GM12878 (cell line): ENCODE data around the gene TRMT44. TPM values are rescaled to one million over a fixed set of nuclear protein-coding genes. Genes with fewer than 3 reads are reported as not detected.

Experiments used
- ATAC-seq: fragments of 200-7000 bp; cut with Tn5 transposase; 3 replicates; pipeline ENCODE4 v1.9.1; 2020; ENCODE audit warnings: mild to moderate bottlenecking, moderate library complexity
- BruUV-seq: library from RNA; stranded (reverse); fragments of 400-500 nt; replicated peaks from 2 replicates; lab custom pipeline; 2021; lab: Mats Ljungman, UMichigan
- CTCF ChIA-PET: fragments of 300-600 bp; sonication (Branson Sonifier 250); formaldehyde crosslinking; extraction: SDS; loops from one replicate; lab custom pipeline; 2021; ENCODE audit warnings: inconsistent platforms; lab: Yijun Ruan, JAX
- POLR2A ChIA-PET: fragments of 350-600 bp; formaldehyde crosslinking; extraction: SDS; loops from one replicate; lab custom pipeline; 2021; ENCODE audit warnings: inconsistent platforms; lab: Charles Lee
- RAD21 ChIA-PET: fragments of 300-600 bp; sonication (Branson Sonifier 250); formaldehyde crosslinking; loops from one replicate; lab custom pipeline; 2023; ENCODE audit warnings: antibody characterized with exemption; ENCODE audit not compliant: unreplicated experiment; lab: Charles Lee
- SMC1A ChIA-PET: fragments of 300-600 bp; sonication (Branson Sonifier 250); formaldehyde crosslinking; loops from one replicate; lab custom pipeline; 2023; ENCODE audit not compliant: unreplicated experiment, uncharacterized antibody; lab: Charles Lee
- DNase-seq: peaks from one replicate; pipeline ENCODE4 v3.0.0-alpha.2; 2011; ENCODE audit warnings: low read depth, low spot score
- FAIRE-seq: peaks from 3 replicates; lab custom pipeline; 2011; peaks lifted over from hg19 to GRCh38; lab: Jason Lieb, UNC
- H2AFZ ChIP-seq: 2 replicates; pipeline ENCODE4 v1.6.0; 2011; ENCODE audit warnings: low read depth, low read length, control low read depth; ENCODE audit not compliant: control insufficient read depth
- H3K27ac ChIP-seq: 2 replicates; pipeline ENCODE4 v1.5.1; 2011; ENCODE audit warnings: control low read depth; ENCODE audit not compliant: control insufficient read depth, insufficient read depth
- H3K27me3 ChIP-seq, 2 experiments: replicated peaks in 1 of 2; 2 replicates each; pipeline versions ENCODE4 v1.6.0 to v1.6.1; 2011; ENCODE audit warnings: low read length in 1 of 2; ENCODE audit not compliant: control insufficient read depth in 2 of 2, insufficient read depth in 2 of 2
- H3K36me3 ChIP-seq, 2 experiments: 2 replicates each; pipeline ENCODE4 v1.5.1; 2011; ENCODE audit warnings: low read length in 1 of 2; ENCODE audit not compliant: control insufficient read depth in 2 of 2, insufficient read depth in 2 of 2
- H3K4me1 ChIP-seq: 2 replicates; pipeline ENCODE4 v1.6.1; 2011; ENCODE audit warnings: mild to moderate bottlenecking, low read length, moderate library complexity, mixed read lengths; ENCODE audit not compliant: control insufficient read depth, insufficient read depth
- H3K4me2 ChIP-seq: 2 replicates; pipeline ENCODE4 v1.6.0; 2011; ENCODE audit warnings: control low read depth; ENCODE audit not compliant: control insufficient read depth, insufficient read depth
- H3K4me3 ChIP-seq: fragments of 200-600 bp; sonication (generic); 2 replicates; pipeline ENCODE4 v1.5.1; 2016
- H3K79me2 ChIP-seq: 2 replicates; pipeline ENCODE4 v1.6.0; 2011; ENCODE audit warnings: low read length; ENCODE audit not compliant: control insufficient read depth, insufficient read depth
- H3K9ac ChIP-seq: 2 replicates; pipeline ENCODE4 v1.8.0; 2011; ENCODE audit warnings: low read length, control low read depth, mixed read lengths; ENCODE audit not compliant: control insufficient read depth, insufficient read depth
- H3K9me3 ChIP-seq: replicated peaks from 3 replicates; pipeline ENCODE4 v1.5.1; 2011; ENCODE audit warnings: mild to moderate bottlenecking, low read length; ENCODE audit not compliant: control insufficient read depth, insufficient read depth
- H4K20me1 ChIP-seq: 2 replicates; pipeline ENCODE4 v1.6.0; 2011; ENCODE audit not compliant: control insufficient read depth, insufficient read depth
- BACH1 ChIP-seq: fragments of 450-650 bp; IDR thresholded peaks from 2 replicates; pipeline ENCODE4 v1.6.1; 2017; ENCODE audit warnings: mild to moderate bottlenecking, borderline replicate concordance
- BRCA1 ChIP-seq: IDR thresholded peaks from 2 replicates; pipeline ENCODE4 v1.6.1; 2011; ENCODE audit warnings: low read depth, low read length, improper control_type of control experiment
- EP300 ChIP-seq, 2 experiments: fragments of 150-350 bp in 1 of 2; IDR thresholded peaks; 2 replicates each; pipeline ENCODE4 v1.6.1; 2011 to 2012; ENCODE audit warnings: low read depth in 2 of 2, low read length in 2 of 2, borderline replicate concordance in 1 of 2, improper control_type of control experiment in 1 of 2, inconsistent platforms in 1 of 2; ENCODE audit not compliant: control insufficient read depth in 1 of 2
- EZH2 ChIP-seq: IDR thresholded peaks from 2 replicates; pipeline ENCODE4 v1.6.1; 2012; ENCODE audit warnings: low read depth, mild to moderate bottlenecking, control low read depth, inconsistent platforms, low read length, borderline replicate concordance; ENCODE audit not compliant: control insufficient read depth
- FOS ChIP-seq: IDR thresholded peaks from 3 replicates; pipeline ENCODE4 v1.6.1; 2011; ENCODE audit warnings: borderline replicate concordance; ENCODE audit not compliant: insufficient read length; ENCODE audit errors: extremely low read depth
- KLF5 ChIP-seq: fragments of 450-650 bp; IDR thresholded peaks from 2 replicates; pipeline ENCODE4 v1.6.1; 2014; ENCODE audit warnings: mild to moderate bottlenecking; ENCODE audit not compliant: partially characterized antibody
- NFXL1 ChIP-seq: fragments of 450-650 bp; IDR thresholded peaks from 2 replicates; pipeline ENCODE4 v1.6.1; 2017; ENCODE audit warnings: antibody characterized with exemption, mild to moderate bottlenecking, borderline replicate concordance
- NKRF ChIP-seq: fragments of 450-650 bp; conservative IDR thresholded peaks from 2 replicates; pipeline ENCODE4 v1.6.1; 2017; ENCODE audit warnings: mild to moderate bottlenecking, moderate library complexity
- PAX5 ChIP-seq: IDR thresholded peaks from 2 replicates; pipeline ENCODE4 v1.6.1; 2011; ENCODE audit warnings: low read depth, low read length, borderline replicate concordance
- POLR2AphosphoS2 ChIP-seq: IDR thresholded peaks from 2 replicates; pipeline ENCODE4 v1.6.1; 2011; ENCODE audit warnings: low read depth, mild to moderate bottlenecking, low read length, improper control_type of control experiment, moderate library complexity
- POLR2AphosphoS5 ChIP-seq: IDR thresholded peaks from 2 replicates; pipeline ENCODE4 v1.6.1; 2011; ENCODE audit warnings: mild to moderate bottlenecking, low read length, inconsistent platforms
- RAD21 ChIP-seq: IDR thresholded peaks from 2 replicates; pipeline ENCODE4 v1.6.1; 2011; ENCODE audit warnings: mild to moderate bottlenecking, low read depth, low read length, moderate library complexity; ENCODE audit not compliant: insufficient read depth
- RCOR1 ChIP-seq: conservative IDR thresholded peaks from 2 replicates; pipeline ENCODE4 v1.6.1; 2012; ENCODE audit warnings: low read depth, low read length, improper control_type of control experiment
- SREBF1 ChIP-seq: IDR thresholded peaks from 2 replicates; pipeline ENCODE4 v1.6.1; 2012; ENCODE audit warnings: mild to moderate bottlenecking, low read length
- SUZ12 ChIP-seq: fragments of 200-600 bp; sonication (generic); IDR thresholded peaks from one replicate; pipeline ENCODE4 v1.6.1; 2018; ENCODE audit warnings: antibody characterized with exemption, mild to moderate bottlenecking; ENCODE audit not compliant: unreplicated experiment
- WGBS: methylation state at CpG from one replicate; pipeline ENCODE4 v1.1.6; 2016; ENCODE audit warnings: low lambda C conversion rate; ENCODE audit not compliant: insufficient replicate concordance, insufficient coverage; ENCODE audit errors: missing lambda C conversion rate; 5-methylcytosine and 5-hydroxymethylcytosine counted together
- in situ Hi-C: fragments of 300-500 bp; cut with MboI; formaldehyde crosslinking; loops from 9 replicates; pipeline ENCODE4 v1.14.3; 2018; ENCODE audit warnings: mixed read lengths
- intact Hi-C: fragments of 100-400 bp; cut with micrococcal nuclease; formaldehyde crosslinking; loops from one replicate; pipeline ENCODE4 v1.14.2; 2022; ENCODE audit not compliant: unreplicated experiment
- polyA plus RNA-seq, 11 experiments: library from polyadenylated mRNA; depleted of rRNA in 4 of 11; unstranded in 6 of 11; stranded (reverse) in 5 of 11; fragments of >200 nt; fragmentation: Nextera tagmentation in 4 of 11; fragmentation: Illumina TruSeq in 1 of 11; extraction: Ambion mirVana in 4 of 11; extraction: Trizol in 1 of 11; gene quantifications; 1 replicate in 1 of 11; 2 replicates in 10 of 11; pipeline versions ENCODE4 v1.2.1 to v1.2.3, GENCODE V29; 2011 to 2016; ENCODE audit warnings: inconsistent platforms in 2 of 11, missing spikeins in 2 of 11, low read depth in 1 of 11
- total RNA-seq, 4 experiments: library from RNA; depleted of rRNA in 3 of 4; stranded (reverse); fragments of >200 nt in 3 of 4; fragmentation: Illumina TruSeq in 1 of 4; extraction: Trizol in 1 of 4; gene quantifications; 2 replicates each; pipeline versions ENCODE4 v1.2.1 to v1.2.3, GENCODE V29; 2013 to 2021
- TF ChIP-seq, protein P1 (sequence below): fragments of 450-650 bp; IDR thresholded peaks from 2 replicates; pipeline ENCODE4 v1.6.1; 2016; ENCODE audit warnings: mild to moderate bottlenecking, moderate library complexity, borderline replicate concordance

Gene TRMT44
- total and polyA plus RNA-seq, 10 of the 15 experiments (the other 5 are each of a cell fraction or from before 2014, with no cell fraction given) = 1.3 to 18.5 (median 10.1) TPM

- TF ChIP-seq RAD21 = no peak
- TF ChIP-seq KLF5 = no peak
- TF ChIP-seq EZH2 = no peak
- TF ChIP-seq RCOR1 = no peak
- TF ChIP-seq, all 136 proteins: peak for 0
Observed at GRCh38 chr4:8472158-8472688, 31.6 kb downstream of the TRMT44 start (continued).

DNA sequence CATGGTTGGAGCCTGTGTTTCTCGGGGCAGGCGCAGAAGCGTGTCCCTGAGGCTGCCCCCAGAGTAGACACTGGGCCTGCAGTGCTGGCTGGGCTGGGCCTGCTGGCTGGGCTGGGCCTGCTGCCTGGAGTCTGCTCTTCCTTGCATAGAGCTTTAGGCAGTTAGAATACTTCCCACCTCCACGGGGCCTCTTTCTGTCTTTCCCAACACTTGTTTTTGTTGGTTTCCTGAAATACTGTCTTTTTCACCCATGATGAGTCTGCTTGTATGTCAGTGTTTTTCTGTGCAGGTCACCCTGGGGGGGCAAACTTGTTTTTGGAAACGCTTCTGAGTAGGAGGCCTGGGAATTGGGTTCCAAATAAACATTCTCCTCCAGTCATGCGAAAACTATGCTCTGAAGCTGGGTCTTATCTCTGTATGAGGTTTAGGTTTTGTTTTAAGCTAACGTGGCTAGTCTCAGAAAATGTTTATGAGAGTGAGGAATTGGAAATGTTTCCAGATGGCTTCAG, 32.2 kb downstream of the TRMT44 start:
- in situ Hi-C loops (no loop called here), intact Hi-C loops (no loop called here)
- H3K27ac ChIP-seq = no peak overlapping the region
- no peaks in the 10 kb centered on the region for H3K79me2 ChIP-seq
- BruUV-seq = no TSS peak
- ATAC-seq = no peak
- 90% methylated on average over 7 of the region's 7 CpGs for WGBS
- H3K9ac ChIP-seq = no peak overlapping the region
- no peak overlapping the region for H3K4me2 ChIP-seq
- H4K20me1 ChIP-seq = no peaks in the 10 kb centered on the region
- no peaks in the 10 kb centered on the region for H3K27me3 ChIP-seq
- ChIA-PET POLR2A (no interaction called here), CTCF (interaction anchor here (0.9 kb wide), 1 partner anchor 74 kb away, joined by 3 read pairs; no protein-coding TSS in a partner anchor), SMC1A (interaction anchor here (1.7 kb wide), 1 partner anchor 14 kb away, joined by 3 read pairs; no protein-coding TSS in a partner anchor), RAD21 (no interaction called here)
- H3K9me3 ChIP-seq = no peaks in the 10 kb centered on the region
- FAIRE-seq = no peak
- no peak overlapping the region for H2AFZ ChIP-seq
- DNase-seq = no peak
- peaks cover 9 to 12% of the 10 kb centered on the region in 2 experiments for H3K36me3 ChIP-seq
- H3K4me3 ChIP-seq = no peak overlapping the region
- H3K4me1 ChIP-seq = no peaks in the 10 kb centered on the region
- TF ChIP-seq BACH1 (no peak), SREBF1 (no peak), POLR2AphosphoS2 (no peak), PAX5 (no peak), NFXL1 (no peak), EP300 (IDR thresholded peaks at IDR 0.05; ENCODE audit: borderline replicate concordance in 1 of 2, control insufficient read depth in 1 of 2, low read depth in 2 of 2, low read length in 2 of 2) (no peak), NKRF (no peak), FOS (no peak), SUZ12 (no peak), BRCA1 (no peak), POLR2AphosphoS5 (no peak)
- TF ChIP-seq, protein P1, sequence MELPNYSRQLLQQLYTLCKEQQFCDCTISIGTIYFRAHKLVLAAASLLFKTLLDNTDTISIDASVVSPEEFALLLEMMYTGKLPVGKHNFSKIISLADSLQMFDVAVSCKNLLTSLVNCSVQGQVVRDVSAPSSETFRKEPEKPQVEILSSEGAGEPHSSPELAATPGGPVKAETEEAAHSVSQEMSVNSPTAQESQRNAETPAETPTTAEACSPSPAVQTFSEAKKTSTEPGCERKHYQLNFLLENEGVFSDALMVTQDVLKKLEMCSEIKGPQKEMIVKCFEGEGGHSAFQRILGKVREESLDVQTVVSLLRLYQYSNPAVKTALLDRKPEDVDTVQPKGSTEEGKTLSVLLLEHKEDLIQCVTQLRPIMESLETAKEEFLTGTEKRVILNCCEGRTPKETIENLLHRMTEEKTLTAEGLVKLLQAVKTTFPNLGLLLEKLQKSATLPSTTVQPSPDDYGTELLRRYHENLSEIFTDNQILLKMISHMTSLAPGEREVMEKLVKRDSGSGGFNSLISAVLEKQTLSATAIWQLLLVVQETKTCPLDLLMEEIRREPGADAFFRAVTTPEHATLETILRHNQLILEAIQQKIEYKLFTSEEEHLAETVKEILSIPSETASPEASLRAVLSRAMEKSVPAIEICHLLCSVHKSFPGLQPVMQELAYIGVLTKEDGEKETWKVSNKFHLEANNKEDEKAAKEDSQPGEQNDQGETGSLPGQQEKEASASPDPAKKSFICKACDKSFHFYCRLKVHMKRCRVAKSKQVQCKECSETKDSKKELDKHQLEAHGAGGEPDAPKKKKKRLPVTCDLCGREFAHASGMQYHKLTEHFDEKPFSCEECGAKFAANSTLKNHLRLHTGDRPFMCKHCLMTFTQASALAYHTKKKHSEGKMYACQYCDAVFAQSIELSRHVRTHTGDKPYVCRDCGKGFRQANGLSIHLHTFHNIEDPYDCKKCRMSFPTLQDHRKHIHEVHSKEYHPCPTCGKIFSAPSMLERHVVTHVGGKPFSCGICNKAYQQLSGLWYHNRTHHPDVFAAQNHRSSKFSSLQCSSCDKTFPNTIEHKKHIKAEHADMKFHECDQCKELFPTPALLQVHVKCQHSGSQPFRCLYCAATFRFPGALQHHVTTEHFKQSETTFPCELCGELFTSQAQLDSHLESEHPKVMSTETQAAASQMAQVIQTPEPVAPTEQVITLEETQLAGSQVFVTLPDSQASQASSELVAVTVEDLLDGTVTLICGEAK = no peak
